PC-9 (cell line): ENCODE measurements around the gene ZNF346. TPM values are rescaled to one million over a fixed set of nuclear protein-coding genes. Genes with fewer than 3 reads are reported as not detected.

Experiments used
- BruUV-seq: library from RNA; stranded (reverse); fragments of 400-500 nt; replicated peaks from 2 replicates; lab custom pipeline; 2021; lab: Mats Ljungman, UMichigan
- CTCF ChIA-PET: fragments of 300-600 bp; sonication (Branson Sonifier 250); formaldehyde crosslinking; loops from one replicate; lab custom pipeline; 2022; ENCODE audit warnings: antibody characterized with exemption; lab: Charles Lee
- POLR2A ChIA-PET: fragments of 300-600 bp; sonication (Branson Sonifier 250); formaldehyde crosslinking; loops from one replicate; lab custom pipeline; 2022; ENCODE audit warnings: antibody characterized with exemption; ENCODE audit not compliant: unreplicated experiment; lab: Charles Lee
- DNase-seq, 2 experiments: peaks; one replicate each; pipeline versions ENCODE4 v3.0.0 to v3.0.0-alpha.2; 2015 to 2022; ENCODE audit warnings: mixed read lengths in 1 of 2
- H2AFZ ChIP-seq: fragments of 200-600 bp; sonication (generic); 2 replicates; pipeline ENCODE4 v1.8.1; 2017; ENCODE audit warnings: antibody characterized with exemption
- H3F3A ChIP-seq: fragments of 200-600 bp; sonication (generic); 2 replicates; pipeline ENCODE4 v1.8.1; 2017; ENCODE audit warnings: antibody characterized with exemption, mild to moderate bottlenecking, low read depth; ENCODE audit not compliant: insufficient read depth
- H3K27ac ChIP-seq: fragments of 200-600 bp; sonication (generic); 2 replicates; pipeline ENCODE4 v1.6.1; 2016; ENCODE audit warnings: mixed run types
- H3K27me3 ChIP-seq: fragments of 200-600 bp; sonication (generic); 2 replicates; pipeline ENCODE4 v1.6.1; 2016; ENCODE audit warnings: low read depth, mixed run types; ENCODE audit not compliant: insufficient read depth
- H3K36me3 ChIP-seq: fragments of 200-600 bp; sonication (generic); 2 replicates; pipeline ENCODE4 v1.6.1; 2016; ENCODE audit warnings: low read depth, mixed run types
- H3K4me1 ChIP-seq: fragments of 200-600 bp; sonication (generic); replicated peaks from 2 replicates; pipeline ENCODE4 v1.6.1; 2016; ENCODE audit warnings: mixed run types; ENCODE audit not compliant: insufficient read depth
- H3K4me2 ChIP-seq: fragments of 200-600 bp; sonication (generic); 2 replicates; pipeline ENCODE4 v1.6.1; 2017; ENCODE audit warnings: mixed run types
- H3K4me3 ChIP-seq: fragments of 200-600 bp; sonication (generic); 2 replicates; pipeline ENCODE4 v1.6.1; 2016; ENCODE audit warnings: mixed run types
- H3K79me2 ChIP-seq: fragments of 200-600 bp; sonication (generic); 2 replicates; pipeline ENCODE4 v1.6.1; 2017; ENCODE audit warnings: low read depth, mixed run types
- H3K9me2 ChIP-seq: fragments of 200-600 bp; sonication (generic); 2 replicates; pipeline ENCODE4 v1.8.1; 2017; ENCODE audit warnings: mild to moderate bottlenecking; ENCODE audit not compliant: insufficient read depth
- H3K9me3 ChIP-seq: fragments of 200-600 bp; sonication (generic); 2 replicates; pipeline ENCODE4 v1.8.1; 2016; ENCODE audit warnings: low read depth; ENCODE audit not compliant: insufficient read depth
- H4K20me1 ChIP-seq: fragments of 200-600 bp; sonication (generic); 2 replicates; pipeline ENCODE4 v1.8.1; 2017; ENCODE audit not compliant: insufficient read depth
- CTCF ChIP-seq: fragments of 200-600 bp; sonication (generic); conservative IDR thresholded peaks from 2 replicates; pipeline ENCODE4 v1.6.1; 2017; ENCODE audit warnings: mixed run types, antibody characterized with exemption, mild to moderate bottlenecking, moderate library complexity
- EZH2 ChIP-seq: fragments of 200-600 bp; sonication (generic); IDR thresholded peaks from 2 replicates; pipeline ENCODE4 v1.8.0; 2017; ENCODE audit warnings: antibody characterized with exemption, low read depth
- intact Hi-C: fragments of 100-400 bp; cut with micrococcal nuclease; formaldehyde crosslinking; loops from one replicate; pipeline ENCODE4 v1.10.0; 2022; ENCODE audit not compliant: unreplicated experiment
- total RNA-seq: library from RNA; stranded (reverse); gene quantifications from 2 replicates; pipeline ENCODE4 v1.2.3, GENCODE V29; 2021

Gene ZNF346
- total RNA-seq, 1 experiment from 2014 or later = 23.8 TPM

DNA sequence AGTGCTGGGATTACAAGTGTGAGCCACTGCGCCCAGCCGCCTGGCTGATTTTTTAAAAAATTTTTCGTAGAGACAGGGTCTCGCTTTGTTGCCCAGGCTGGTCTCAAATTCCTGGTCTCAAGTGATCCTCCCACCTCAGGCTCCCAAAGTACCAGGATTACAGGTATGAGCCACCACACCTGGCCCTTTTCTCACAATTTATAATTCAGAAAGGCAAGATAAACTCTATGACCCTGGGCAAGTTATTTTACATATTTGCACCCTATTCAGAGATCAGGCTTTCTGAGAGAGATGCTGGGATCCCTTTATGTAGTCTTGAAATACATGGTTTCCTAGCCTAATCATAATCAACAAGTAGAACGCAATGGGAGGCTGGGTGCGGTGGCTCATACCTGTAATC, 20.6 kb downstream of the ZNF346 start:
- H3K36me3 ChIP-seq = peaks cover 4% of the 10 kb centered on the region; the same call in 1 of the 2 replicates
- intact Hi-C loops = loop anchor here (10.0 kb wide), 1 partner anchor 222 kb away; no protein-coding TSS in a partner anchor
- BruUV-seq = no TSS peak
- H3K9me2 ChIP-seq = no peaks in the 10 kb centered on the region
- no peaks in the 10 kb centered on the region for H3K9me3 ChIP-seq
- H3K27ac ChIP-seq = no peak overlapping the region
- no peak overlapping the region for H2AFZ ChIP-seq
- no peaks in the 10 kb centered on the region for H3K27me3 ChIP-seq
- TF ChIP-seq CTCF = no peak
- TF ChIP-seq EZH2 = no peak
- H3K4me1 ChIP-seq = no peaks in the 10 kb centered on the region
- no peak overlapping the region for H3K4me3 ChIP-seq
- ChIA-PET CTCF (no interaction called here), POLR2A (interaction anchor here (0.5 kb wide), 1 partner anchor 66 kb away, joined by 6 read pairs; no protein-coding TSS in a partner anchor)
- H3K79me2 ChIP-seq = no peaks in the 10 kb centered on the region
- H3K4me2 ChIP-seq = no peak overlapping the region
- H3F3A ChIP-seq = no peaks in the 10 kb centered on the region
- no peak for DNase-seq
- H4K20me1 ChIP-seq = 0 out of 2 replicates have a peak, but pooled peaks cover 2% of the 10 kb centered on the region

DNA sequence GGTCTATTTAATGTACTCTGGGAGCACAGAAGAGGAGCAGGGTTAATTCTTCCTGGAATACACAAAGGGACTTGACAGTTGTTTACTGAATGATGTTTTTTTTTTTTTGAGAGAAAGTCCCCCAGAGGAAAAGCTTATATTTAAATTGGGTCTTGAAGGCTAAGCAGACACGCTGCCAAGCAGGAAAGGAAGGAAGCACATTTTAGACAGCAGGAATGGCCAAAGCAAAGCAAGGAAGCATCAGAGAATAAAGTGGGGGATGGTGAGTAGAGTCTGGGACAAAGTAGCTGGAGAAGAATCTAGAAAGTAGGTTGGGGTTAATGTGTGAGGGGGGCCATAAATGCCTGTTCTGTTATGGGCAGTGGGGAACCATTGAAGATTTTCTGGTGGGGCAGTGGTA, 21.5 kb downstream of the ZNF346 start:
- intact Hi-C loops = loop anchor here (10.0 kb wide), 1 partner anchor 221 kb away; no protein-coding TSS in a partner anchor
- no TSS peak for BruUV-seq
- H3K27me3 ChIP-seq = no peaks in the 10 kb centered on the region
- no peak overlapping the region for H3K27ac ChIP-seq
- no peaks in the 10 kb centered on the region for H3K9me2 ChIP-seq
- no peak for DNase-seq
- ChIA-PET CTCF (no interaction called here), POLR2A (no interaction called here)
- H3K79me2 ChIP-seq = no peaks in the 10 kb centered on the region
- no peak overlapping the region for H3K4me3 ChIP-seq
- no peaks in the 10 kb centered on the region for H3K9me3 ChIP-seq
- H3K4me2 ChIP-seq = no peak overlapping the region
- H3F3A ChIP-seq = no peaks in the 10 kb centered on the region
- TF ChIP-seq CTCF (no peak), EZH2 (no peak)
- no peaks in the 10 kb centered on the region for H3K4me1 ChIP-seq
- 0 out of 2 replicates have a peak, but pooled peaks cover 2% of the 10 kb centered on the region for H4K20me1 ChIP-seq
- peaks cover 4% of the 10 kb centered on the region; the same call in 1 of the 2 replicates for H3K36me3 ChIP-seq
- no peak overlapping the region for H2AFZ ChIP-seq

- POLR2A ChIA-PET = interaction anchor here (0.8 kb wide), 1 partner anchor 684 kb away, joined by 4 read pairs; no protein-coding TSS in a partner anchor
- no peak overlapping the region for H3K27ac ChIP-seq
- intact Hi-C loops = loop anchor here (10.0 kb wide), 1 partner anchor 220 kb away; no protein-coding TSS in a partner anchor
- DNase-seq = no peak
- no TSS peak for BruUV-seq
- no peaks in the 10 kb centered on the region for H3K27me3 ChIP-seq
- H3K9me2 ChIP-seq = no peaks in the 10 kb centered on the region
- H3K9me3 ChIP-seq = no peaks in the 10 kb centered on the region
- H3K36me3 ChIP-seq = peaks cover 4% of the 10 kb centered on the region; the same call in 1 of the 2 replicates
- H3K4me1 ChIP-seq = no peaks in the 10 kb centered on the region
- CTCF ChIA-PET = no interaction called here
- no peaks in the 10 kb centered on the region for H3K79me2 ChIP-seq
- H3K4me3 ChIP-seq = no peak overlapping the region
- H3F3A ChIP-seq = no peaks in the 10 kb centered on the region
- 0 out of 2 replicates have a peak, but pooled peaks cover 2% of the 10 kb centered on the region for H4K20me1 ChIP-seq
- H2AFZ ChIP-seq = no peak overlapping the region
- H3K4me2 ChIP-seq = no peak overlapping the region
- TF ChIP-seq EZH2 = no peak
- no peak for TF ChIP-seq CTCF
These were observed 22.1 kb downstream of the ZNF346 start for GRCh38 chr5:177044641-177045040.
